HL-60 (cell line): ENCODE measurements around the gene PPM1A.

Experiments
- DNase-seq, 2 experiments: peaks; one replicate each; pipeline ENCODE4 v3.0.0-alpha.2; 2010 to 2020; ENCODE audit warnings: low read depth in 1 of 2, low spot score in 1 of 2
- H3K27ac ChIP-seq: fragments of 250-450 bp; sonication (Bioruptor Pico); replicated peaks from 2 replicates; pipeline ENCODE4 v1.5.1; 2020; ENCODE audit warnings: mild to moderate bottlenecking, moderate library complexity
- H3K27me3 ChIP-seq: fragments of 250-450 bp; sonication (Bioruptor Pico); 2 replicates; pipeline ENCODE4 v1.5.1; 2021; ENCODE audit warnings: mild to moderate bottlenecking, moderate library complexity; ENCODE audit not compliant: insufficient read depth, poor library complexity, severe bottlenecking
- H3K4me3 ChIP-seq: replicated peaks from 2 replicates; pipeline ENCODE4 v1.5.1; 2011; ENCODE audit warnings: mild to moderate bottlenecking, control low read depth, low read length; ENCODE audit not compliant: insufficient read depth
- CTCF ChIP-seq: IDR thresholded peaks from one replicate; pipeline ENCODE4 v1.5.1; 2011; ENCODE audit warnings: low read length, control low read depth, inconsistent platforms; ENCODE audit not compliant: insufficient read depth
- GABPA ChIP-seq: IDR thresholded peaks from 2 replicates; pipeline ENCODE4 v1.6.1; 2012; ENCODE audit warnings: low read depth
- POLR2AphosphoS5 ChIP-seq: IDR thresholded peaks from 2 replicates; pipeline ENCODE4 v1.6.1; 2012; ENCODE audit warnings: low read depth
- REST ChIP-seq: IDR thresholded peaks from 2 replicates; pipeline ENCODE4 v1.6.1; 2012; ENCODE audit warnings: low read depth; ENCODE audit not compliant: insufficient replicate concordance
- SPI1 ChIP-seq: IDR thresholded peaks from 2 replicates; pipeline ENCODE4 v1.6.1; 2012; ENCODE audit warnings: low read depth, mild to moderate bottlenecking, borderline replicate concordance

PPM1A gene

GRCh38 chr14:60309867-60310552 is 61.0 kb downstream of the PPM1A start:
- Histone ChIP-seq H3K4me3 (no peak overlapping the region), H3K27ac (no peak overlapping the region), H3K27me3 (peaks cover 2% of the 10 kb centered on the region)
- no peak for DNase-seq
- TF ChIP-seq SPI1 (no peak), REST (no peak), POLR2AphosphoS5 (no peak), GABPA (no peak), CTCF (no peak)

DNA sequence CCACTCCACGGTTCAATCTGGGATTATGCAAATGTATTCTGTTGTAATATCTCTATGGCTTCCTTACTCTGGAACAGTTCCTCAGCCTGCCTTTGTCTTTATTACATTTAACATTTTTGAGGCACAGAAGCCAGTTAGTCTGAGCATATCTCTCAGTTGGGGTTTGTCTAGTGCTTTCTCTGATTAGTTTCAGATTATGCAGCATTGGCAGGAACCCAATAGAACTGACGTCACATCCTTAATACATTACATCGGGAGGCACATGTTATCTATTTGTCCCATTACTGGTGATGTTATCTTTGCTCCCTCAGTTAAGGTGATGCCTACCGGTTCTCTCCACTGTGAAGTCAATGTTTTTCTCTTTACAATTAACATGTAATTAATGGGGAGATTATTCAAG is 62.4 kb downstream of the PPM1A start:
- Histone ChIP-seq H3K27ac (no peak overlapping the region), H3K27me3 (peaks cover 2% of the 10 kb centered on the region), H3K4me3 (no peak overlapping the region)
- no peak for TF ChIP-seq SPI1
- TF ChIP-seq GABPA = no peak
- TF ChIP-seq REST = no peak
- DNase-seq = no peak

GRCh38 chr14:60313093-60313492 is 64.1 kb downstream of the PPM1A start:
- Histone ChIP-seq H3K4me3 (no peak overlapping the region), H3K27me3 (peaks cover 2% of the 10 kb centered on the region), H3K27ac (no peak overlapping the region)
- no peak for TF ChIP-seq CTCF
- TF ChIP-seq GABPA = no peak
- no peak for TF ChIP-seq REST
- peak; percentile 12; the same call in 1 of the 2 replicates for TF ChIP-seq SPI1
- TF ChIP-seq POLR2AphosphoS5 = no peak
- peak in 1 of 2 experiments; percentile 11 for DNase-seq
